Osteoblast (primary cell): ENCODE results near the gene HEY2. TPM values are rescaled to one million over a fixed set of nuclear protein-coding genes. Genes with fewer than 3 reads are reported as not detected.
A peak's percentile ranks its signal among the peaks of the same experiment; 100 is the strongest.

Source experiments
- DNase-seq: peaks from one replicate; pipeline ENCODE4 v3.0.0; 2011; ENCODE audit warnings: low spot score, mixed read lengths; ENCODE audit not compliant: insufficient read length; ENCODE audit errors: missing footprints
- H2AFZ ChIP-seq: 2 replicates; pipeline ENCODE4 v1.6.0; 2011; ENCODE audit warnings: mild to moderate bottlenecking, low read length
- H3K27ac ChIP-seq: 2 replicates; pipeline ENCODE4 v1.5.1; 2011; ENCODE audit warnings: mild to moderate bottlenecking, low read depth, low read length, moderate library complexity
- H3K27me3 ChIP-seq: 2 replicates; pipeline ENCODE4 v1.6.0; 2012; ENCODE audit warnings: mild to moderate bottlenecking, control low read depth, inconsistent platforms, low read length, moderate library complexity; ENCODE audit not compliant: insufficient read depth
- H3K36me3 ChIP-seq: 2 replicates; pipeline ENCODE4 v1.5.1; 2011; ENCODE audit warnings: mild to moderate bottlenecking, low read length, control low read depth, moderate library complexity; ENCODE audit not compliant: insufficient read depth
- H3K4me1 ChIP-seq: 2 replicates; pipeline ENCODE4 v1.5.1; 2011; ENCODE audit warnings: mild to moderate bottlenecking, low read length, control low read depth, moderate library complexity; ENCODE audit not compliant: insufficient read depth
- H3K4me2 ChIP-seq: 2 replicates; pipeline ENCODE4 v1.6.0; 2011; ENCODE audit warnings: mild to moderate bottlenecking, low read length; ENCODE audit not compliant: insufficient read depth
- H3K4me3 ChIP-seq: fragments of 200-600 bp; sonication (generic); 3 replicates; pipeline ENCODE4 v1.5.1; 2012; ENCODE audit warnings: mild to moderate bottlenecking, low read length, inconsistent platforms; ENCODE audit not compliant: insufficient read depth
- H3K79me2 ChIP-seq: 2 replicates; pipeline ENCODE4 v1.6.0; 2012; ENCODE audit warnings: mild to moderate bottlenecking, low read length, control low read depth, inconsistent platforms; ENCODE audit not compliant: insufficient read depth
- H3K9me3 ChIP-seq: 2 replicates; pipeline ENCODE4 v1.5.1; 2011; ENCODE audit warnings: low read depth, low read length, control low read depth
- H4K20me1 ChIP-seq: 2 replicates; pipeline ENCODE4 v1.6.0; 2012; ENCODE audit warnings: mild to moderate bottlenecking, low read length, control low read depth; ENCODE audit not compliant: insufficient read depth
- CTCF ChIP-seq: IDR thresholded peaks from 2 replicates; pipeline ENCODE4 v1.5.1; 2011; ENCODE audit warnings: mild to moderate bottlenecking, low read depth, low read length, moderate library complexity; ENCODE audit errors: extremely low read depth
- total RNA-seq: library from RNA; depleted of rRNA; stranded (reverse); fragments of >200 nt; gene quantifications from 2 replicates; pipeline ENCODE4 v1.2.3, GENCODE V29; 2012

The HEY2 gene
- total RNA-seq, 1 donor: 2.2 TPM

DNA sequence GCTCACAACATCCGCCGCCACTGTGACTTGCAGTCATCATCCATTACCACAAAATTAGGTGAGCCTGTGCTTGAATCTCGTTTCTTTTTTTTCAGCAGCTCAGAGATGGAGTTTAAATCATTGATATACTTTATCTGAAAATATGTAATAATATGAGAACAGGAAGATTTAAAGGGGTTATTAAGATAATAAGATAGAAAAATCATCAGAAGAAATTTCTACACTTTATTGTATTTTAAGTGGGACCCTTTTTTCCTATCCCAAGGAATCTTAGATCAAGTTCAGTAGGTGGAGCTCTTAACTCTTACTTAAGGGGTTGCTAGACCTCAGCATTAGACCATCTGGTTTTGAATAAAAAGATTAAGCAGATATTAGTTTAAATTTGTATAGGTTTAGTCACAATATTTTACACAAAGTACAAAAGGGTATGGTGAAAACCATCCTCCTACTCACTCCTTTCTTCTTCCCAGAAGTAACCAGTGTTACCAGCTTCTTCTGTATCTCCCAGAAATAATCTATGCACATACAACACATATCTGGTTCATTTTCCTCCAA is 32.0 kb downstream of the HEY2 start:
- peak overlapping the region; percentile 100 for H3K4me2 ChIP-seq
- H3K27ac ChIP-seq: peak overlapping the region; percentile 96
- H4K20me1 ChIP-seq: no peaks in the 10 kb centered on the region
- peaks cover 17% of the 10 kb centered on the region for H3K4me1 ChIP-seq
- no peak for DNase-seq
- no peaks in the 10 kb centered on the region for H3K9me3 ChIP-seq
- H3K4me3 ChIP-seq: peak overlapping the region; percentile 86
- no peaks in the 10 kb centered on the region for H3K36me3 ChIP-seq
- peak overlapping the region; percentile 97 for H2AFZ ChIP-seq
- H3K27me3 ChIP-seq: peaks cover 6% of the 10 kb centered on the region
- TF ChIP-seq CTCF: no peak
- H3K79me2 ChIP-seq: no peaks in the 10 kb centered on the region

DNA sequence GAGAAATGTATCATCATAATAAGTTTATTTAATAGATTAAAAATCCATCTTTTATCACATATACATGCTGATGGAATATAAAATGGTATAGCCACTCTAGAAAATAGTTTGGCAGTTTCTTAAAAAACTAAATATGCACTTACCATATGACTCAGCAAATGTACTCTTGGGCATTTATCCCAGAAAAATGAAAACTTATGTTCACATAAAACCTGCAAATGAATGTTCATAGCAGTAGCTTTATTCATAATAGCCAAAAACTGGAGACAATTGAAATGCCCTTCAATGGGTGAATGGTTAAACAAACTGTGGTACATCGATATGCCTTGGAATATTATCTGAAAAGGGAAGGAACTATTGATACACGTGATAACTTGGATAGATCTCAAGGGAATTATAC is 34.9 kb downstream of the HEY2 start:
- no peaks in the 10 kb centered on the region for H4K20me1 ChIP-seq
- DNase-seq: no peak
- H2AFZ ChIP-seq: no peak overlapping the region
- no peak for TF ChIP-seq CTCF
- peaks cover 21% of the 10 kb centered on the region for H3K4me1 ChIP-seq
- peak overlapping the region; percentile 14 for H3K27ac ChIP-seq
- no peaks in the 10 kb centered on the region for H3K36me3 ChIP-seq
- no peaks in the 10 kb centered on the region for H3K9me3 ChIP-seq
- peak overlapping the region; percentile 9 for H3K4me2 ChIP-seq
- no peak overlapping the region for H3K4me3 ChIP-seq
- no peaks in the 10 kb centered on the region for H3K79me2 ChIP-seq
- no peaks in the 10 kb centered on the region for H3K27me3 ChIP-seq

DNA sequence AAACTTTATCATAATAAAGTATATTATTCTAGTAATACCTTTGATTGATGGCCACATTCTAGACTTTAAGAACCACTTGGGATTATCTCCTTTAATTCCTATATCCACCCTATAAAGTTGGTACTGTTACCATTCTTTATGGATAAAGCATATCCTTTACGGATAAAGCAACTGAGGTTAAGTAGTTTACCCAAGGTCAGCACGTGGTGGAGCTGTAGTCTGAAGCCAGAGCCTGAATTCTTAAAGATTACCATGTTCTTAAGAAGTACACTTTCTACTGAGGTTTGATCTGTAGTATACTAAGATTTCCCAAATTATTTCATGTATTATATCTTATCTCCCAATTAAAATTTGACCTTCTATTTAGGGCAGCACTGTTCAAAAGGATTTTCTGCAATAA is 38.4 kb downstream of the HEY2 start:
- Histone ChIP-seq H3K4me2 (no peak overlapping the region), H3K27ac (no peak overlapping the region), H3K27me3 (no peaks in the 10 kb centered on the region), H4K20me1 (no peaks in the 10 kb centered on the region), H3K4me3 (no peak overlapping the region), H3K9me3 (no peaks in the 10 kb centered on the region), H2AFZ (no peak overlapping the region), H3K79me2 (peaks cover 10% of the 10 kb centered on the region), H3K4me1 (peaks cover 33% of the 10 kb centered on the region), H3K36me3 (no peaks in the 10 kb centered on the region)
- DNase-seq: peak; percentile 75
- peak; percentile 45 for TF ChIP-seq CTCF

GRCh38 chr6:125789167-125789566 is 39.7 kb downstream of the HEY2 start:
- peak overlapping the region; percentile 91 for H3K27ac ChIP-seq
- peaks cover 21% of the 10 kb centered on the region for H3K79me2 ChIP-seq

More at GRCh38 chr6:125789167-125789566, 39.7 kb downstream of the HEY2 start:
- Histone ChIP-seq H3K4me2 (no peak overlapping the region), H2AFZ (no peak overlapping the region), H3K4me3 (no peak overlapping the region), H3K36me3 (no peaks in the 10 kb centered on the region), H3K27me3 (no peaks in the 10 kb centered on the region), H4K20me1 (no peaks in the 10 kb centered on the region), H3K9me3 (no peaks in the 10 kb centered on the region), H3K4me1 (peaks cover 44% of the 10 kb centered on the region)
- TF ChIP-seq CTCF: no peak
- DNase-seq: no peak
